ENCODE data around the gene RPRD1B.

RPRD1B gene

DNA sequence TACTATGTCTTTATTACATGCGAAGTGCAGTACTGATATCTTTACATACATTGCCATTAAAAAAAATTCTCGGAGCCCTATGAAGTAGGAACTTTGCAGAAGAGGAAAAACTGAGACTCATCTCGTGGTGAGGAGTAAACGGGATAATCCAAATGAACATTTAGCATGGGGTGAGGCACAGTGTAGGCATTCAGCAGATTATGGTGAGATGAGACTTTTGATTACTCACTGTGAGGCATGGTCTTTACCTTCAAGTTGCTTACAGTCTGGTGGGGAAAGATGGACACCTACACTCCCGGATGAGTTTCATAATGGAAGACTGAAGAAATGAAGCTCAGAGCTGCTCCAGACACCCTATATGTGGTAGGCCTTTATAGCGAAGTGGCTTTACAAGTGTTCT lies 1.4 kb downstream of the RPRD1B start:
- H3K4me2 ChIP-seq (ENCODE audit: low read length), result peak overlapping the region; percentile 95
- no peak overlapping the region for H2AFZ ChIP-seq (ENCODE audit: low read length)
- no peaks in the 10 kb centered on the region for H4K20me1 ChIP-seq (ENCODE audit: insufficient read depth, low read length)
- no peaks in the 10 kb centered on the region for H3F3A ChIP-seq (ENCODE audit: insufficient read depth, low read length)
- H3K9ac ChIP-seq (ENCODE audit: low read length), result peak overlapping the region; percentile 91
- H3K4me3 ChIP-seq (ENCODE audit: low read depth, low read length, poor library complexity, severe bottlenecking), result peak overlapping the region; percentile 94
- H3K9me3 ChIP-seq (ENCODE audit: low read length), result no peaks in the 10 kb centered on the region
- H3K36me3 ChIP-seq (ENCODE audit: insufficient read depth, low read length), result peaks cover 47% of the 10 kb centered on the region
- H3K27ac ChIP-seq (ENCODE audit: low read depth, low read length, poor library complexity, severe bottlenecking), result peak overlapping the region; percentile 83
- no peaks in the 10 kb centered on the region for H3K27me3 ChIP-seq (ENCODE audit: insufficient read depth, low read length)
- peaks cover 87% of the 10 kb centered on the region for H3K79me2 ChIP-seq (ENCODE audit: insufficient read depth, low read length)
- H3K4me1 ChIP-seq (ENCODE audit: insufficient read depth, low read length, severe bottlenecking), result peaks cover 64% of the 10 kb centered on the region
- TF ChIP-seq EZH2 (IDR thresholded peaks at IDR 0.05; ENCODE audit: borderline replicate concordance, low read length), result no peak
- TF ChIP-seq, protein P1, sequence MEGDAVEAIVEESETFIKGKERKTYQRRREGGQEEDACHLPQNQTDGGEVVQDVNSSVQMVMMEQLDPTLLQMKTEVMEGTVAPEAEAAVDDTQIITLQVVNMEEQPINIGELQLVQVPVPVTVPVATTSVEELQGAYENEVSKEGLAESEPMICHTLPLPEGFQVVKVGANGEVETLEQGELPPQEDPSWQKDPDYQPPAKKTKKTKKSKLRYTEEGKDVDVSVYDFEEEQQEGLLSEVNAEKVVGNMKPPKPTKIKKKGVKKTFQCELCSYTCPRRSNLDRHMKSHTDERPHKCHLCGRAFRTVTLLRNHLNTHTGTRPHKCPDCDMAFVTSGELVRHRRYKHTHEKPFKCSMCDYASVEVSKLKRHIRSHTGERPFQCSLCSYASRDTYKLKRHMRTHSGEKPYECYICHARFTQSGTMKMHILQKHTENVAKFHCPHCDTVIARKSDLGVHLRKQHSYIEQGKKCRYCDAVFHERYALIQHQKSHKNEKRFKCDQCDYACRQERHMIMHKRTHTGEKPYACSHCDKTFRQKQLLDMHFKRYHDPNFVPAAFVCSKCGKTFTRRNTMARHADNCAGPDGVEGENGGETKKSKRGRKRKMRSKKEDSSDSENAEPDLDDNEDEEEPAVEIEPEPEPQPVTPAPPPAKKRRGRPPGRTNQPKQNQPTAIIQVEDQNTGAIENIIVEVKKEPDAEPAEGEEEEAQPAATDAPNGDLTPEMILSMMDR (IDR thresholded peaks at IDR 0.05; ENCODE audit: low read length), result no peak
- no peaks in the 10 kb centered on the region for H3K9me2 ChIP-seq (ENCODE audit: low read depth, low read length)

DNA sequence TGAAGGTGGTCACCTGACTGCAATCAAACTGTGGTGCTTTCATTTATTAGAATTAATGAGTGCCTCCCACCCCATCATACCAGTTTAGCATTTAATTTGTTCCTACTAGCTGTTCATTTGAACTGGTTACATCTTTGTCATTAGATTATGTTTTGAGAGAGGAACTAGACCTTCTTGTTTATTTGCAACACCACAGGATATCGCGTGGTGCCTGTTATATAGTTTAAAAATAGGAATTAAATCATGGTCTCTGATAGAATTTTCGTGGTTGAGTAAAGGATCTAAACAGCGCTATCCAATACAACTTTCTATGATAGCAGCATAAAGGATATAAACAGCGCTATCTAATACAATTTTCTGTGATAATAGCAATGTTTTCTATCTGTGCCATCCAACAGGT lies 2.8 kb downstream of the RPRD1B start:
- H3K36me3 ChIP-seq (ENCODE audit: insufficient read depth, low read length), result peaks cover 56% of the 10 kb centered on the region
- no peaks in the 10 kb centered on the region for H3K9me2 ChIP-seq (ENCODE audit: low read depth, low read length)
- H2AFZ ChIP-seq (ENCODE audit: low read length), result no peak overlapping the region
- H3K4me3 ChIP-seq (ENCODE audit: low read depth, low read length, poor library complexity, severe bottlenecking), result no peak overlapping the region
- H3F3A ChIP-seq (ENCODE audit: insufficient read depth, low read length), result no peaks in the 10 kb centered on the region
- H3K27me3 ChIP-seq (ENCODE audit: insufficient read depth, low read length), result no peaks in the 10 kb centered on the region
- no peaks in the 10 kb centered on the region for H3K9me3 ChIP-seq (ENCODE audit: low read length)
- peak overlapping the region; percentile 47 for H3K4me2 ChIP-seq (ENCODE audit: low read length)
- H3K79me2 ChIP-seq (ENCODE audit: insufficient read depth, low read length), result peaks cover 85% of the 10 kb centered on the region
- H3K4me1 ChIP-seq (ENCODE audit: insufficient read depth, low read length, severe bottlenecking), result peaks cover 54% of the 10 kb centered on the region
- no peak overlapping the region for H3K27ac ChIP-seq (ENCODE audit: low read depth, low read length, poor library complexity, severe bottlenecking)
- no peak for TF ChIP-seq EZH2 (IDR thresholded peaks at IDR 0.05; ENCODE audit: borderline replicate concordance, low read length)
- TF ChIP-seq, protein P1 (IDR thresholded peaks at IDR 0.05; ENCODE audit: low read length), result no peak
- no peaks in the 10 kb centered on the region for H4K20me1 ChIP-seq (ENCODE audit: insufficient read depth, low read length)
- no peak overlapping the region for H3K9ac ChIP-seq (ENCODE audit: low read length)

DNA sequence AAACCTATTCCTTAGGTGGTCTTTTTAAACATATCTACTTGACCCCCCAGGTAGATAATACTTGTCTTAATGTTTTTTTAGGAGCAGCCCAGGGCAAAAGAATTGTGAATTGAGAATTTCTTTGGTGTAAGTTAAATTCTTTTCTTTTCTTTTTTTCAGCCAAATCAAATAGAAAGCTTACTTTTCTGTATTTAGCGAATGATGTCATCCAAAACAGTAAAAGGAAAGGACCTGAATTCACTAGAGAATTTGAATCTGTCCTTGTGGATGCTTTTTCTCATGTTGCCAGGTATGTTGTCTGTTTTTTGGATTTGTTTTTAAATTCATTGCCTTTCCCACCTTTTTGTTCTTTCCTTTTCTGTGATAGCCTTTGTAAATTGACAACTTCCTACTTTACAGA lies 6.7 kb downstream of the RPRD1B start:
- Histone ChIP-seq H3K9me2 (ENCODE audit: low read depth, low read length) (no peaks in the 10 kb centered on the region), H3K4me3 (ENCODE audit: low read depth, low read length, poor library complexity, severe bottlenecking) (no peak overlapping the region), H3K4me1 (ENCODE audit: insufficient read depth, low read length, severe bottlenecking) (peaks cover 29% of the 10 kb centered on the region), H3K9ac (ENCODE audit: low read length) (no peak overlapping the region), H3K79me2 (ENCODE audit: insufficient read depth, low read length) (peaks cover 64% of the 10 kb centered on the region), H3F3A (ENCODE audit: insufficient read depth, low read length) (no peaks in the 10 kb centered on the region), H3K27me3 (ENCODE audit: insufficient read depth, low read length) (no peaks in the 10 kb centered on the region), H3K4me2 (ENCODE audit: low read length) (no peak overlapping the region), H3K36me3 (ENCODE audit: insufficient read depth, low read length) (peaks cover 85% of the 10 kb centered on the region), H3K9me3 (ENCODE audit: low read length) (no peaks in the 10 kb centered on the region), H2AFZ (ENCODE audit: low read length) (no peak overlapping the region), H3K27ac (ENCODE audit: low read depth, low read length, poor library complexity, severe bottlenecking) (no peak overlapping the region), H4K20me1 (ENCODE audit: insufficient read depth, low read length) (no peaks in the 10 kb centered on the region)
- TF ChIP-seq, protein P1 (IDR thresholded peaks at IDR 0.05; ENCODE audit: low read length), result no peak
- no peak for TF ChIP-seq EZH2 (IDR thresholded peaks at IDR 0.05; ENCODE audit: borderline replicate concordance, low read length)

Measured in OCI-LY1 (cell line).